ENCODE data around the gene COL11A2. TPM values are rescaled to one million over a fixed set of nuclear protein-coding genes. Genes with fewer than 3 reads are reported as not detected.
A peak's percentile ranks its signal among the peaks of the same experiment; 100 is the strongest.

Gene COL11A2
- polyA plus RNA-seq, 1 donor, result 5.3 TPM

- Histone ChIP-seq H3K4me1 (ENCODE audit: control insufficient read depth, insufficient read depth, low read length) (peaks cover 9% of the 10 kb centered on the region), H3K9me3 (ENCODE audit: control insufficient read depth, low read depth, low read length) (no peaks in the 10 kb centered on the region), H3K27me3 (ENCODE audit: control insufficient read depth, insufficient read depth, low read length) (peaks cover 38% of the 10 kb centered on the region), H3K27ac (ENCODE audit: low read length) (no peak overlapping the region), H3K4me3 (ENCODE audit: low read length) (no peak overlapping the region), H3K36me3 (ENCODE audit: control insufficient read depth, insufficient read depth, low read length) (peaks cover 13% of the 10 kb centered on the region)
- no CpG with 5 or more reads among the region's 9 CpGs for WGBS (ENCODE audit: insufficient coverage, low lambda C conversion rate)
- no peak for DNase-seq
These were observed 23.2 kb upstream of the COL11A2 start for GRCh38 chr6:33215271-33216116.

- DNase-seq, result no peak
- Histone ChIP-seq H3K36me3 (ENCODE audit: control insufficient read depth, insufficient read depth, low read length) (peaks cover 26% of the 10 kb centered on the region), H3K4me1 (ENCODE audit: control insufficient read depth, insufficient read depth, low read length) (peaks cover 9% of the 10 kb centered on the region), H3K9me3 (ENCODE audit: control insufficient read depth, low read depth, low read length) (no peaks in the 10 kb centered on the region), H3K4me3 (ENCODE audit: low read length) (peak overlapping the region; percentile 46), H3K27ac (ENCODE audit: low read length) (no peak overlapping the region), H3K27me3 (ENCODE audit: control insufficient read depth, insufficient read depth, low read length) (peaks cover 38% of the 10 kb centered on the region)
- WGBS (ENCODE audit: insufficient coverage, low lambda C conversion rate), result no CpG with 5 or more reads among the region's 9 CpGs
These were observed 21.7 kb upstream of the COL11A2 start for GRCh38 chr6:33213989-33214335.

- peaks cover 35% of the 10 kb centered on the region for H3K27me3 ChIP-seq (ENCODE audit: control insufficient read depth, insufficient read depth, low read length)
- no CpG with 5 or more reads among the region's 43 CpGs for WGBS (ENCODE audit: insufficient coverage, low lambda C conversion rate)
- peaks cover 9% of the 10 kb centered on the region for H3K4me1 ChIP-seq (ENCODE audit: control insufficient read depth, insufficient read depth, low read length)
- H3K9me3 ChIP-seq (ENCODE audit: control insufficient read depth, low read depth, low read length), result no peaks in the 10 kb centered on the region
- peak overlapping the region; percentile 46 for H3K4me3 ChIP-seq (ENCODE audit: low read length)
- no peak for DNase-seq
- peaks cover 26% of the 10 kb centered on the region for H3K36me3 ChIP-seq (ENCODE audit: control insufficient read depth, insufficient read depth, low read length)
- H3K27ac ChIP-seq (ENCODE audit: low read length), result no peak overlapping the region
These were observed 21.1 kb upstream of the COL11A2 start for GRCh38 chr6:33213166-33213988.

- Histone ChIP-seq H3K36me3 (ENCODE audit: control insufficient read depth, insufficient read depth, low read length) (peaks cover 26% of the 10 kb centered on the region), H3K4me3 (ENCODE audit: low read length) (peak overlapping the region; percentile 46), H3K27ac (ENCODE audit: low read length) (no peak overlapping the region), H3K27me3 (ENCODE audit: control insufficient read depth, insufficient read depth, low read length) (peaks cover 34% of the 10 kb centered on the region), H3K9me3 (ENCODE audit: control insufficient read depth, low read depth, low read length) (no peaks in the 10 kb centered on the region), H3K4me1 (ENCODE audit: control insufficient read depth, insufficient read depth, low read length) (peaks cover 9% of the 10 kb centered on the region)
- no peak for DNase-seq
- WGBS (ENCODE audit: insufficient coverage, low lambda C conversion rate), result no CpG with 5 or more reads among the region's 6 CpGs
These were observed 20.5 kb upstream of the COL11A2 start for GRCh38 chr6:33212857-33213165.

GRCh38 chr6:33211666-33212422 is 19.6 kb upstream of the COL11A2 start:
- DNase-seq, result no peak
- peaks cover 34% of the 10 kb centered on the region for H3K27me3 ChIP-seq (ENCODE audit: control insufficient read depth, insufficient read depth, low read length)
- no peak overlapping the region for H3K4me3 ChIP-seq (ENCODE audit: low read length)
- peaks cover 2% of the 10 kb centered on the region for H3K9me3 ChIP-seq (ENCODE audit: control insufficient read depth, low read depth, low read length)
- WGBS (ENCODE audit: insufficient coverage, low lambda C conversion rate), result 90% methylated on average over 2 of the region's 18 CpGs
- H3K27ac ChIP-seq (ENCODE audit: low read length), result no peak overlapping the region
- peaks cover 26% of the 10 kb centered on the region for H3K36me3 ChIP-seq (ENCODE audit: control insufficient read depth, insufficient read depth, low read length)
- H3K4me1 ChIP-seq (ENCODE audit: control insufficient read depth, insufficient read depth, low read length), result peaks cover 17% of the 10 kb centered on the region

GRCh38 chr6:33211136-33211535 is 18.9 kb upstream of the COL11A2 start:
- WGBS (ENCODE audit: insufficient coverage, low lambda C conversion rate), result no CpG with 5 or more reads among the region's 17 CpGs
- peaks cover 26% of the 10 kb centered on the region for H3K36me3 ChIP-seq (ENCODE audit: control insufficient read depth, insufficient read depth, low read length)
- no peak for DNase-seq
- no peak overlapping the region for H3K4me3 ChIP-seq (ENCODE audit: low read length)
- H3K27ac ChIP-seq (ENCODE audit: low read length), result no peak overlapping the region
- peaks cover 34% of the 10 kb centered on the region for H3K27me3 ChIP-seq (ENCODE audit: control insufficient read depth, insufficient read depth, low read length)
- H3K9me3 ChIP-seq (ENCODE audit: control insufficient read depth, low read depth, low read length), result peaks cover 2% of the 10 kb centered on the region
- H3K4me1 ChIP-seq (ENCODE audit: control insufficient read depth, insufficient read depth, low read length), result peaks cover 22% of the 10 kb centered on the region

GRCh38 chr6:33209856-33210255 is 17.6 kb upstream of the COL11A2 start:
- DNase-seq, result no peak
- peaks cover 29% of the 10 kb centered on the region for H3K4me1 ChIP-seq (ENCODE audit: control insufficient read depth, insufficient read depth, low read length)
- peaks cover 2% of the 10 kb centered on the region for H3K9me3 ChIP-seq (ENCODE audit: control insufficient read depth, low read depth, low read length)
- H3K27me3 ChIP-seq (ENCODE audit: control insufficient read depth, insufficient read depth, low read length), result peaks cover 26% of the 10 kb centered on the region
- no peak overlapping the region for H3K27ac ChIP-seq (ENCODE audit: low read length)
- no peak overlapping the region for H3K4me3 ChIP-seq (ENCODE audit: low read length)
- H3K36me3 ChIP-seq (ENCODE audit: control insufficient read depth, insufficient read depth, low read length), result peaks cover 26% of the 10 kb centered on the region
- WGBS (ENCODE audit: insufficient coverage, low lambda C conversion rate), result no CpG with 5 or more reads among the region's 10 CpGs

- Histone ChIP-seq H3K36me3 (ENCODE audit: control insufficient read depth, insufficient read depth, low read length) (peaks cover 34% of the 10 kb centered on the region), H3K27ac (ENCODE audit: low read length) (peak within 1 kb of the TSS; percentile 94), H3K9me3 (ENCODE audit: control insufficient read depth, low read depth, low read length) (peaks cover 2% of the 10 kb centered on the region), H3K27me3 (ENCODE audit: control insufficient read depth, insufficient read depth, low read length) (peaks cover 11% of the 10 kb centered on the region), H3K4me3 (ENCODE audit: low read length) (peak within 1 kb of the TSS; percentile 98), H3K4me1 (ENCODE audit: control insufficient read depth, insufficient read depth, low read length) (peaks cover 35% of the 10 kb centered on the region)
- DNase-seq, result peak; percentile 81 to 86
- 17% methylated on average over 1 of the region's 86 CpGs for WGBS (ENCODE audit: insufficient coverage, low lambda C conversion rate)
These were observed 16.1 kb upstream of the COL11A2 start, which contains the start of gene RING1 for GRCh38 chr6:33208091-33208967. TSS of gene RING1 (plus strand) at chr6:33208500. CDS start at chr6:33208823, 323 bp downstream.

- Histone ChIP-seq H3K9me3 (ENCODE audit: control insufficient read depth, low read depth, low read length) (peaks cover 2% of the 10 kb centered on the region), H3K4me1 (ENCODE audit: control insufficient read depth, insufficient read depth, low read length) (peaks cover 28% of the 10 kb centered on the region), H3K27me3 (ENCODE audit: control insufficient read depth, insufficient read depth, low read length) (peaks cover 4% of the 10 kb centered on the region), H3K4me3 (ENCODE audit: low read length) (peak overlapping the region; percentile 98), H3K36me3 (ENCODE audit: control insufficient read depth, insufficient read depth, low read length) (peaks cover 41% of the 10 kb centered on the region), H3K27ac (ENCODE audit: low read length) (peak overlapping the region; percentile 94)
- no CpG with 5 or more reads among the region's 29 CpGs for WGBS (ENCODE audit: insufficient coverage, low lambda C conversion rate)
- peak in 1 of 2 donors; percentile 73 for DNase-seq
These were observed 15.4 kb upstream of the COL11A2 start for GRCh38 chr6:33207552-33208090.
